SK-N-SH treated with all-trans-retinoic acid at 6 μM for 48 hours (cell line): ENCODE measurements around the gene RNF17.

Experiments used
- ATAC-seq: fragments of 200-7000 bp; cut with Tn5 transposase; 3 replicates; pipeline ENCODE4 v1.9.1; 2020; ENCODE audit warnings: mild to moderate bottlenecking, moderate library complexity
- ARNTL ChIP-seq: fragments of 450-650 bp; formaldehyde crosslinking; IDR thresholded peaks from 2 replicates; pipeline ENCODE4 v1.5.0; 2020; ENCODE audit warnings: low read depth, mild to moderate bottlenecking, moderate library complexity, borderline replicate concordance
- CSDC2 ChIP-seq: fragments of 250-450 bp; sonication (Bioruptor Pico); IDR thresholded peaks from 2 replicates; pipeline ENCODE4 v1.5.0; 2020; ENCODE audit warnings: mild to moderate bottlenecking, moderate library complexity
- ESRRG ChIP-seq: fragments of 250-450 bp; sonication (Bioruptor Pico); IDR thresholded peaks from 2 replicates; pipeline ENCODE4 v1.6.1; 2021; ENCODE audit warnings: mild to moderate bottlenecking
- GLIS3 ChIP-seq: fragments of 250-450 bp; sonication (Bioruptor Pico); IDR thresholded peaks from 2 replicates; pipeline ENCODE4 v1.5.0; 2020; ENCODE audit warnings: mild to moderate bottlenecking, moderate library complexity
- ISL1 ChIP-seq: fragments of 250-450 bp; sonication (Bioruptor Pico); IDR thresholded peaks from 2 replicates; pipeline ENCODE4 v2.1.2; 2022; ENCODE audit warnings: mild to moderate bottlenecking, moderate library complexity
- OSR1 ChIP-seq: fragments of 250-450 bp; sonication (Bioruptor Pico); IDR thresholded peaks from 2 replicates; pipeline ENCODE4 v1.8.0; 2022; ENCODE audit warnings: moderate library complexity, mild to moderate bottlenecking, inconsistent platforms
- PPARA ChIP-seq: fragments of 250-450 bp; sonication (Bioruptor Pico); IDR thresholded peaks from 2 replicates; pipeline ENCODE4 v1.5.0; 2020; ENCODE audit warnings: mild to moderate bottlenecking, borderline replicate concordance
- RARB ChIP-seq: fragments of 250-450 bp; sonication (Bioruptor Pico); IDR thresholded peaks from 2 replicates; pipeline ENCODE4 v1.8.0; 2021; ENCODE audit warnings: mild to moderate bottlenecking, moderate library complexity
- TCF4 ChIP-seq: fragments of 250-450 bp; sonication (Bioruptor Pico); IDR thresholded peaks from 2 replicates; pipeline ENCODE4 v1.8.0; 2021; ENCODE audit warnings: mild to moderate bottlenecking, moderate library complexity, borderline replicate concordance
- ZC3H10 ChIP-seq: fragments of 250-450 bp; sonication (Bioruptor Pico); IDR thresholded peaks from 2 replicates; pipeline ENCODE4 v1.5.1; 2021; ENCODE audit warnings: mild to moderate bottlenecking, moderate library complexity
- ZFP3 ChIP-seq: fragments of 250-450 bp; sonication (Bioruptor Pico); IDR thresholded peaks from 2 replicates; pipeline ENCODE4 v1.5.0; 2020; ENCODE audit warnings: mild to moderate bottlenecking, moderate library complexity
- ZFP30 ChIP-seq: fragments of 450-650 bp; formaldehyde crosslinking; IDR thresholded peaks from 2 replicates; pipeline ENCODE4 v1.5.0; 2022; ENCODE audit warnings: mild to moderate bottlenecking, moderate library complexity
- ZNF565 ChIP-seq: fragments of 450-650 bp; formaldehyde crosslinking; conservative IDR thresholded peaks from 2 replicates; pipeline ENCODE4 v1.5.0; 2020; ENCODE audit warnings: low read depth, mild to moderate bottlenecking, moderate library complexity
- TF ChIP-seq, protein P1 (sequence below): fragments of 250-450 bp; sonication (Bioruptor Pico); IDR thresholded peaks from 2 replicates; pipeline ENCODE4 v1.5.1; 2020; ENCODE audit warnings: low read depth, mild to moderate bottlenecking, moderate library complexity
- TF ChIP-seq, protein P2 (sequence below): fragments of 250-450 bp; sonication (Bioruptor Pico); IDR thresholded peaks from 2 replicates; pipeline ENCODE4 v1.8.0; 2020; ENCODE audit warnings: mild to moderate bottlenecking, moderate library complexity, borderline replicate concordance
- TF ChIP-seq, protein P3 (sequence below): fragments of 250-450 bp; sonication (Bioruptor Pico); IDR thresholded peaks from 2 replicates; pipeline ENCODE4 v1.8.0; 2021; ENCODE audit warnings: low read depth, mild to moderate bottlenecking, moderate library complexity, borderline replicate concordance
- TF ChIP-seq, protein P4 (sequence below): fragments of 250-450 bp; sonication (Bioruptor Pico); IDR thresholded peaks from 2 replicates; pipeline ENCODE4 v1.5.0; 2020; ENCODE audit warnings: mild to moderate bottlenecking, moderate library complexity
- TF ChIP-seq, protein P5 (sequence below): fragments of 250-450 bp; sonication (Bioruptor Pico); IDR thresholded peaks from 2 replicates; pipeline ENCODE4 v1.5.1; 2021; ENCODE audit warnings: mild to moderate bottlenecking, moderate library complexity

Gene RNF17

DNA sequence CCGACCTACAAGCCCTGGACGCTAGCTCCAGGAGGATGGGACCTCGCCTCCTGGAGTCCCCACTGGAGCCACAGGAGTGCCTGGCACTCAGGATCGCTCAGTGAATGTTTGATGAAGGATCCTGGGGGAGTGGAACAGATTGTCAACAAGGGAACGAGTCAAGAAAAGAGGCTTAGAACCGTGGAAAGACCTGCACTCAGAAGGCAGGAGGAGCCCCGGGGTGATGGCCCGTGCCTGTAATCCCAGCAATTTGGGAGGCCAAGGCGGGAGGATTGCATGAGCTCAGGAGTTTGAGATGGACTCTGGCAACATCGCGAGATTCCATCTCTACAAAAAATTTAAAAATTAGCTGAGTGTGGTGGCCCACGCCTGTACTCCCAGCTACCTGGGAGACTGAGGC, 44.8 kb upstream of the RNF17 start:
- no peak for ATAC-seq
- TF ChIP-seq ARNTL, result no peak
- TF ChIP-seq, protein P1, sequence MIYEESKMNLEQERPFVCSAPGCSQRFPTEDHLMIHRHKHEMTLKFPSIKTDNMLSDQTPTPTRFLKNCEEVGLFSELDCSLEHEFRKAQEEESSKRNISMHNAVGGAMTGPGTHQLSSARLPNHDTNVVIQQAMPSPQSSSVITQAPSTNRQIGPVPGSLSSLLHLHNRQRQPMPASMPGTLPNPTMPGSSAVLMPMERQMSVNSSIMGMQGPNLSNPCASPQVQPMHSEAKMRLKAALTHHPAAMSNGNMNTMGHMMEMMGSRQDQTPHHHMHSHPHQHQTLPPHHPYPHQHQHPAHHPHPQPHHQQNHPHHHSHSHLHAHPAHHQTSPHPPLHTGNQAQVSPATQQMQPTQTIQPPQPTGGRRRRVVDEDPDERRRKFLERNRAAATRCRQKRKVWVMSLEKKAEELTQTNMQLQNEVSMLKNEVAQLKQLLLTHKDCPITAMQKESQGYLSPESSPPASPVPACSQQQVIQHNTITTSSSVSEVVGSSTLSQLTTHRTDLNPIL (CRISPR knock-in tag), result no peak
- TF ChIP-seq ZC3H10 (CRISPR knock-in tag), result no peak
- TF ChIP-seq, protein P2, sequence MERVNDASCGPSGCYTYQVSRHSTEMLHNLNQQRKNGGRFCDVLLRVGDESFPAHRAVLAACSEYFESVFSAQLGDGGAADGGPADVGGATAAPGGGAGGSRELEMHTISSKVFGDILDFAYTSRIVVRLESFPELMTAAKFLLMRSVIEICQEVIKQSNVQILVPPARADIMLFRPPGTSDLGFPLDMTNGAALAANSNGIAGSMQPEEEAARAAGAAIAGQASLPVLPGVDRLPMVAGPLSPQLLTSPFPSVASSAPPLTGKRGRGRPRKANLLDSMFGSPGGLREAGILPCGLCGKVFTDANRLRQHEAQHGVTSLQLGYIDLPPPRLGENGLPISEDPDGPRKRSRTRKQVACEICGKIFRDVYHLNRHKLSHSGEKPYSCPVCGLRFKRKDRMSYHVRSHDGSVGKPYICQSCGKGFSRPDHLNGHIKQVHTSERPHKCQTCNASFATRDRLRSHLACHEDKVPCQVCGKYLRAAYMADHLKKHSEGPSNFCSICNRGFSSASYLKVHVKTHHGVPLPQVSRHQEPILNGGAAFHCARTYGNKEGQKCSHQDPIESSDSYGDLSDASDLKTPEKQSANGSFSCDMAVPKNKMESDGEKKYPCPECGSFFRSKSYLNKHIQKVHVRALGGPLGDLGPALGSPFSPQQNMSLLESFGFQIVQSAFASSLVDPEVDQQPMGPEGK, result no peak
- no peak for TF ChIP-seq ESRRG (CRISPR knock-in tag)
- no peak for TF ChIP-seq ZNF565 (CRISPR knock-in tag)
- TF ChIP-seq PPARA, result no peak
- TF ChIP-seq CSDC2 (CRISPR knock-in tag), result no peak
- TF ChIP-seq GLIS3 (CRISPR knock-in tag), result no peak
- no peak for TF ChIP-seq ISL1 (CRISPR knock-in tag)
- TF ChIP-seq, protein P3, sequence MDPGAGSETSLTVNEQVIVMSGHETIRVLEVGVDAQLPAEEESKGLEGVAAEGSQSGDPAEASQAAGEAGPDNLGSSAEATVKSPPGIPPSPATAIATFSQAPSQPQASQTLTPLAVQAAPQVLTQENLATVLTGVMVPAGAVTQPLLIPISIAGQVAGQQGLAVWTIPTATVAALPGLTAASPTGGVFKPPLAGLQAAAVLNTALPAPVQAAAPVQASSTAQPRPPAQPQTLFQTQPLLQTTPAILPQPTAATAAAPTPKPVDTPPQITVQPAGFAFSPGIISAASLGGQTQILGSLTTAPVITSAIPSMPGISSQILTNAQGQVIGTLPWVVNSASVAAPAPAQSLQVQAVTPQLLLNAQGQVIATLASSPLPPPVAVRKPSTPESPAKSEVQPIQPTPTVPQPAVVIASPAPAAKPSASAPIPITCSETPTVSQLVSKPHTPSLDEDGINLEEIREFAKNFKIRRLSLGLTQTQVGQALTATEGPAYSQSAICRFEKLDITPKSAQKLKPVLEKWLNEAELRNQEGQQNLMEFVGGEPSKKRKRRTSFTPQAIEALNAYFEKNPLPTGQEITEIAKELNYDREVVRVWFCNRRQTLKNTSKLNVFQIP (CRISPR knock-in tag), result no peak
- no peak for TF ChIP-seq ZFP30 (CRISPR knock-in tag)
- no peak for TF ChIP-seq ZFP3 (CRISPR knock-in tag)
- no peak for TF ChIP-seq OSR1 (CRISPR knock-in tag)
- TF ChIP-seq, protein P4, sequence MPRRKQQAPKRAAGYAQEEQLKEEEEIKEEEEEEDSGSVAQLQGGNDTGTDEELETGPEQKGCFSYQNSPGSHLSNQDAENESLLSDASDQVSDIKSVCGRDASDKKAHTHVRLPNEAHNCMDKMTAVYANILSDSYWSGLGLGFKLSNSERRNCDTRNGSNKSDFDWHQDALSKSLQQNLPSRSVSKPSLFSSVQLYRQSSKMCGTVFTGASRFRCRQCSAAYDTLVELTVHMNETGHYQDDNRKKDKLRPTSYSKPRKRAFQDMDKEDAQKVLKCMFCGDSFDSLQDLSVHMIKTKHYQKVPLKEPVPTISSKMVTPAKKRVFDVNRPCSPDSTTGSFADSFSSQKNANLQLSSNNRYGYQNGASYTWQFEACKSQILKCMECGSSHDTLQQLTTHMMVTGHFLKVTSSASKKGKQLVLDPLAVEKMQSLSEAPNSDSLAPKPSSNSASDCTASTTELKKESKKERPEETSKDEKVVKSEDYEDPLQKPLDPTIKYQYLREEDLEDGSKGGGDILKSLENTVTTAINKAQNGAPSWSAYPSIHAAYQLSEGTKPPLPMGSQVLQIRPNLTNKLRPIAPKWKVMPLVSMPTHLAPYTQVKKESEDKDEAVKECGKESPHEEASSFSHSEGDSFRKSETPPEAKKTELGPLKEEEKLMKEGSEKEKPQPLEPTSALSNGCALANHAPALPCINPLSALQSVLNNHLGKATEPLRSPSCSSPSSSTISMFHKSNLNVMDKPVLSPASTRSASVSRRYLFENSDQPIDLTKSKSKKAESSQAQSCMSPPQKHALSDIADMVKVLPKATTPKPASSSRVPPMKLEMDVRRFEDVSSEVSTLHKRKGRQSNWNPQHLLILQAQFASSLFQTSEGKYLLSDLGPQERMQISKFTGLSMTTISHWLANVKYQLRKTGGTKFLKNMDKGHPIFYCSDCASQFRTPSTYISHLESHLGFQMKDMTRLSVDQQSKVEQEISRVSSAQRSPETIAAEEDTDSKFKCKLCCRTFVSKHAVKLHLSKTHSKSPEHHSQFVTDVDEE (CRISPR knock-in tag), result no peak

DNA sequence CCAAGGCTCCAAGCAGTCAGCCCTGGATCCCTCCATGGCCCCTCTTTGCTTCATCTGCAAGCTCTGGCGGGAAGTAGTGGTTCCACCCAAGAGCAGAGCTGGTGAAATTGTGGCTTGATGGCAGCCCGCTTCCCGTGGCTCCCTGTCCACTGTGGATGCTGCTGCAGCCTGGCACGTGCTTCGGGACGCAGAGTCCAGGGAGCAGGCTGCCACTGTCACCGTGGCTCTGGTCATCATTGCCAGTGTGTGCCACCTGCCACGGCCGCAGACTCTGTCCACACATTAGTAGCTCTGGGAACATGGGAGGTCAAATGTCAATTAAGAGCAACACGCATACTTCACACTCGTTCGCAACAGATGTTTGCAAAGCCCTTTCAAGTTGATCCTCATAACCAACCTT, 40.8 kb upstream of the RNF17 start:
- no peak for ATAC-seq
- no peak for TF ChIP-seq RARB (CRISPR knock-in tag)
- TF ChIP-seq ZC3H10 (CRISPR knock-in tag), result no peak
- no peak for TF ChIP-seq ZFP30 (CRISPR knock-in tag)
- TF ChIP-seq, protein P5, sequence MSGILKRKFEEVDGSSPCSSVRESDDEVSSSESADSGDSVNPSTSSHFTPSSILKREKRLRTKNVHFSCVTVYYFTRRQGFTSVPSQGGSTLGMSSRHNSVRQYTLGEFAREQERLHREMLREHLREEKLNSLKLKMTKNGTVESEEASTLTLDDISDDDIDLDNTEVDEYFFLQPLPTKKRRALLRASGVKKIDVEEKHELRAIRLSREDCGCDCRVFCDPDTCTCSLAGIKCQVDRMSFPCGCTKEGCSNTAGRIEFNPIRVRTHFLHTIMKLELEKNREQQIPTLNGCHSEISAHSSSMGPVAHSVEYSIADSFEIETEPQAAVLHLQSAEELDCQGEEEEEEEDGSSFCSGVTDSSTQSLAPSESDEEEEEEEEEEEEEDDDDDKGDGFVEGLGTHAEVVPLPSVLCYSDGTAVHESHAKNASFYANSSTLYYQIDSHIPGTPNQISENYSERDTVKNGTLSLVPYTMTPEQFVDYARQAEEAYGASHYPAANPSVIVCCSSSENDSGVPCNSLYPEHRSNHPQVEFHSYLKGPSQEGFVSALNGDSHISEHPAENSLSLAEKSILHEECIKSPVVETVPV (CRISPR knock-in tag), result no peak
- TF ChIP-seq, protein P1 (CRISPR knock-in tag), result no peak

DNA sequence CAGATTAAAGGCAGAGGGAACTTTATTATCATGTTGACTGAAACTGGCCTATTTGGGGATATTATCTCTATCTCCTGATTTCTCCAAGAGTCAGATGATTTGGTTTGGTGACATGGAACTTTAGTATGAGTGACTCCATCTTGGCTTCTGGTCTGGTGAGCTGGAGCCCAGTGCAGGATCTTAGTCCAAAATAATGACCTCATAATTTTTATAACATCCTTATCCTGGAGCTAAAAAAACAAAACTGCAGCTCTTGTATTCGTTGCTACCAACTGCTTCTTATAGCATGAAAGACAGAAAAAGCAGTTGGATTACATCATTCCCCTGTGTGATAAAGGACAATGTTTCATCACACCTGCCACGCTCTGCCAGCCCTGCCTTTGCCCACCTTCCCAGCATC, 39.3 kb upstream of the RNF17 start:
- no peak for ATAC-seq
- TF ChIP-seq, protein P5 (CRISPR knock-in tag), result no peak
- TF ChIP-seq CSDC2 (CRISPR knock-in tag), result no peak
- no peak for TF ChIP-seq PPARA
- no peak for TF ChIP-seq TCF4 (CRISPR knock-in tag)
- TF ChIP-seq, protein P1 (CRISPR knock-in tag), result no peak
